Neural cell (in vitro differentiated cells): ENCODE results near the gene PXDN. TPM values are rescaled to one million over a fixed set of nuclear protein-coding genes. Genes with fewer than 3 reads are reported as not detected.

Experiments
- H2AFZ ChIP-seq: fragments of 200-600, 300-800 bp; sonication (generic), shearing (Covaris generic); 2 replicates; pipeline ENCODE4 v1.6.0; 2014; ENCODE audit warnings: low read depth, mild to moderate bottlenecking, antibody characterized with exemption, low read length, moderate library complexity
- H3F3A ChIP-seq: fragments of 200-600 bp; shearing (Covaris generic); 2 replicates; pipeline ENCODE4 v1.6.1; 2016; ENCODE audit warnings: mild to moderate bottlenecking, moderate library complexity, mixed read lengths, antibody characterized with exemption, low read length; ENCODE audit not compliant: insufficient read depth, poor library complexity, severe bottlenecking
- H3K27ac ChIP-seq: fragments of 200-600, 300-800 bp; sonication (generic), shearing (Covaris generic); 2 replicates; pipeline ENCODE4 v1.5.1; 2014; ENCODE audit warnings: mild to moderate bottlenecking, low read length, moderate library complexity
- H3K27me3 ChIP-seq: fragments of 300-800, 200-600 bp; sonication (generic), shearing (Covaris generic); 2 replicates; pipeline ENCODE4 v1.6.0; 2014; ENCODE audit warnings: mild to moderate bottlenecking, low read depth, low read length, moderate library complexity; ENCODE audit not compliant: insufficient read depth
- H3K36me3 ChIP-seq: fragments of 300-800, 200-600 bp; sonication (generic), shearing (Covaris generic); 2 replicates; pipeline ENCODE4 v1.5.1; 2014; ENCODE audit warnings: mild to moderate bottlenecking, antibody characterized with exemption, low read length, moderate library complexity; ENCODE audit not compliant: insufficient read depth
- H3K4me2 ChIP-seq: fragments of 300-800, 200-600 bp; sonication (generic), shearing (Covaris generic); 2 replicates; pipeline ENCODE4 v1.6.0; 2014; ENCODE audit warnings: mild to moderate bottlenecking, low read length
- H3K4me3 ChIP-seq: fragments of 300-800, 200-600 bp; sonication (generic), shearing (Covaris generic); 2 replicates; pipeline ENCODE4 v1.5.1; 2014; ENCODE audit warnings: mild to moderate bottlenecking, low read length, moderate library complexity
- H3K79me2 ChIP-seq: fragments of 200-600 bp; shearing (Covaris generic); replicated peaks from 2 replicates; pipeline ENCODE4 v1.6.0; 2014; ENCODE audit warnings: mild to moderate bottlenecking, low read length, moderate library complexity; ENCODE audit not compliant: insufficient read depth
- H3K9ac ChIP-seq: fragments of 300-800, 200-600 bp; sonication (generic), shearing (Covaris generic); 2 replicates; pipeline ENCODE4 v1.6.1; 2016; ENCODE audit warnings: mild to moderate bottlenecking, low read length, mixed read lengths
- H3K9me2 ChIP-seq: fragments of 200-600 bp; shearing (Covaris generic); 2 replicates; pipeline ENCODE4 v1.6.1; 2016; ENCODE audit warnings: mild to moderate bottlenecking, low read length, mixed read lengths; ENCODE audit not compliant: insufficient read depth
- H3K9me3 ChIP-seq: fragments of 200-600, 300-800 bp; sonication (generic), shearing (Covaris generic); 2 replicates; pipeline ENCODE4 v1.6.1; 2016; ENCODE audit warnings: mild to moderate bottlenecking, mixed run types, low read length, moderate library complexity, mixed read lengths
- H4K20me1 ChIP-seq: fragments of 200-600 bp; shearing (Covaris generic); 2 replicates; pipeline ENCODE4 v1.6.1; 2016; ENCODE audit warnings: mild to moderate bottlenecking, mixed run types; ENCODE audit not compliant: insufficient read depth
- EP300 ChIP-seq: fragments of 450-650 bp; conservative IDR thresholded peaks from 2 replicates; pipeline ENCODE4 v1.6.1; 2014; ENCODE audit warnings: antibody characterized with exemption, mild to moderate bottlenecking, moderate library complexity; ENCODE audit not compliant: poor library complexity, severe bottlenecking
- EZH2 ChIP-seq: fragments of 200-600, 300-800 bp; shearing (Covaris generic), sonication (generic); IDR thresholded peaks from 2 replicates; pipeline ENCODE4 v1.6.1; 2014; ENCODE audit warnings: antibody characterized with exemption, low read length, borderline replicate concordance, mild to moderate bottlenecking; ENCODE audit not compliant: insufficient read depth, poor library complexity, severe bottlenecking
- MXI1 ChIP-seq: fragments of 450-650 bp; conservative IDR thresholded peaks from 2 replicates; pipeline ENCODE4 v1.6.1; 2014; ENCODE audit warnings: antibody characterized with exemption, mild to moderate bottlenecking; ENCODE audit not compliant: poor library complexity, severe bottlenecking
- POLR2AphosphoS5 ChIP-seq: IDR thresholded peaks from 2 replicates; pipeline ENCODE4 v1.6.1; 2012
- RAD21 ChIP-seq: fragments of 450-650 bp; conservative IDR thresholded peaks from 2 replicates; pipeline ENCODE4 v1.6.1; 2014; ENCODE audit warnings: antibody characterized with exemption, mild to moderate bottlenecking, moderate library complexity
- SMC3 ChIP-seq: fragments of 450-650 bp; conservative IDR thresholded peaks from 2 replicates; pipeline ENCODE4 v1.6.1; 2014; ENCODE audit warnings: antibody characterized with exemption, mild to moderate bottlenecking, moderate library complexity; ENCODE audit not compliant: poor library complexity
- TAF1 ChIP-seq: IDR thresholded peaks from 2 replicates; pipeline ENCODE4 v1.6.1; 2012; ENCODE audit warnings: low read depth
- polyA plus RNA-seq: library from polyadenylated mRNA; depleted of rRNA; stranded (reverse); fragments of >200 nt; gene quantifications from 2 replicates; pipeline ENCODE4 v1.2.3, GENCODE V29; 2014
- TF ChIP-seq, protein P1 (sequence below): IDR thresholded peaks from 2 replicates; pipeline ENCODE4 v1.6.1; 2012; ENCODE audit warnings: borderline replicate concordance
- TF ChIP-seq, protein P2 (sequence below): fragments of 450-650 bp; IDR thresholded peaks from 2 replicates; pipeline ENCODE4 v1.5.1; 2014; ENCODE audit warnings: antibody characterized with exemption, mild to moderate bottlenecking, moderate library complexity; ENCODE audit not compliant: poor library complexity, severe bottlenecking

The PXDN gene
- polyA plus RNA-seq, 1 donor from 2014 or later = 181 TPM

GRCh38 chr2:1673160-1673944, 71.0 kb downstream of the PXDN start:
- TF ChIP-seq MXI1 = no peak
- TF ChIP-seq, protein P1, sequence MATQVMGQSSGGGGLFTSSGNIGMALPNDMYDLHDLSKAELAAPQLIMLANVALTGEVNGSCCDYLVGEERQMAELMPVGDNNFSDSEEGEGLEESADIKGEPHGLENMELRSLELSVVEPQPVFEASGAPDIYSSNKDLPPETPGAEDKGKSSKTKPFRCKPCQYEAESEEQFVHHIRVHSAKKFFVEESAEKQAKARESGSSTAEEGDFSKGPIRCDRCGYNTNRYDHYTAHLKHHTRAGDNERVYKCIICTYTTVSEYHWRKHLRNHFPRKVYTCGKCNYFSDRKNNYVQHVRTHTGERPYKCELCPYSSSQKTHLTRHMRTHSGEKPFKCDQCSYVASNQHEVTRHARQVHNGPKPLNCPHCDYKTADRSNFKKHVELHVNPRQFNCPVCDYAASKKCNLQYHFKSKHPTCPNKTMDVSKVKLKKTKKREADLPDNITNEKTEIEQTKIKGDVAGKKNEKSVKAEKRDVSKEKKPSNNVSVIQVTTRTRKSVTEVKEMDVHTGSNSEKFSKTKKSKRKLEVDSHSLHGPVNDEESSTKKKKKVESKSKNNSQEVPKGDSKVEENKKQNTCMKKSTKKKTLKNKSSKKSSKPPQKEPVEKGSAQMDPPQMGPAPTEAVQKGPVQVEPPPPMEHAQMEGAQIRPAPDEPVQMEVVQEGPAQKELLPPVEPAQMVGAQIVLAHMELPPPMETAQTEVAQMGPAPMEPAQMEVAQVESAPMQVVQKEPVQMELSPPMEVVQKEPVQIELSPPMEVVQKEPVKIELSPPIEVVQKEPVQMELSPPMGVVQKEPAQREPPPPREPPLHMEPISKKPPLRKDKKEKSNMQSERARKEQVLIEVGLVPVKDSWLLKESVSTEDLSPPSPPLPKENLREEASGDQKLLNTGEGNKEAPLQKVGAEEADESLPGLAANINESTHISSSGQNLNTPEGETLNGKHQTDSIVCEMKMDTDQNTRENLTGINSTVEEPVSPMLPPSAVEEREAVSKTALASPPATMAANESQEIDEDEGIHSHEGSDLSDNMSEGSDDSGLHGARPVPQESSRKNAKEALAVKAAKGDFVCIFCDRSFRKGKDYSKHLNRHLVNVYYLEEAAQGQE = no peak
- Histone ChIP-seq H3K36me3 (no peaks in the 10 kb centered on the region), H3K4me3 (no peak overlapping the region), H3K4me2 (no peak overlapping the region), H2AFZ (no peak overlapping the region), H3K9me2 (no peaks in the 10 kb centered on the region), H3F3A (no peaks in the 10 kb centered on the region), H3K27me3 (no peaks in the 10 kb centered on the region), H3K9me3 (no peaks in the 10 kb centered on the region), H4K20me1 (no peaks in the 10 kb centered on the region), H3K9ac (no peak overlapping the region), H3K79me2 (no peaks in the 10 kb centered on the region), H3K27ac (no peak overlapping the region)

GRCh38 chr2:1672738-1673137, 71.6 kb downstream of the PXDN start:
- Histone ChIP-seq H4K20me1 (no peaks in the 10 kb centered on the region), H3K79me2 (no peaks in the 10 kb centered on the region), H3K9me2 (no peaks in the 10 kb centered on the region), H3K9ac (no peak overlapping the region), H3K27me3 (no peaks in the 10 kb centered on the region), H3K36me3 (no peaks in the 10 kb centered on the region), H3F3A (no peaks in the 10 kb centered on the region), H3K27ac (no peak overlapping the region), H3K4me2 (no peak overlapping the region), H3K9me3 (no peaks in the 10 kb centered on the region), H2AFZ (no peak overlapping the region), H3K4me3 (no peak overlapping the region)
- TF ChIP-seq, protein P2, sequence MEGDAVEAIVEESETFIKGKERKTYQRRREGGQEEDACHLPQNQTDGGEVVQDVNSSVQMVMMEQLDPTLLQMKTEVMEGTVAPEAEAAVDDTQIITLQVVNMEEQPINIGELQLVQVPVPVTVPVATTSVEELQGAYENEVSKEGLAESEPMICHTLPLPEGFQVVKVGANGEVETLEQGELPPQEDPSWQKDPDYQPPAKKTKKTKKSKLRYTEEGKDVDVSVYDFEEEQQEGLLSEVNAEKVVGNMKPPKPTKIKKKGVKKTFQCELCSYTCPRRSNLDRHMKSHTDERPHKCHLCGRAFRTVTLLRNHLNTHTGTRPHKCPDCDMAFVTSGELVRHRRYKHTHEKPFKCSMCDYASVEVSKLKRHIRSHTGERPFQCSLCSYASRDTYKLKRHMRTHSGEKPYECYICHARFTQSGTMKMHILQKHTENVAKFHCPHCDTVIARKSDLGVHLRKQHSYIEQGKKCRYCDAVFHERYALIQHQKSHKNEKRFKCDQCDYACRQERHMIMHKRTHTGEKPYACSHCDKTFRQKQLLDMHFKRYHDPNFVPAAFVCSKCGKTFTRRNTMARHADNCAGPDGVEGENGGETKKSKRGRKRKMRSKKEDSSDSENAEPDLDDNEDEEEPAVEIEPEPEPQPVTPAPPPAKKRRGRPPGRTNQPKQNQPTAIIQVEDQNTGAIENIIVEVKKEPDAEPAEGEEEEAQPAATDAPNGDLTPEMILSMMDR = no peak
- TF ChIP-seq MXI1 (no peak), EP300 (no peak), SMC3 (no peak), RAD21 (no peak), TAF1 (no peak), EZH2 (no peak), POLR2AphosphoS5 (no peak)
- TF ChIP-seq, protein P1 = no peak
